HTR-8/SVneo (cell line): Measurements from ENCODE around the gene CST7.
"Not testable (repeated sequence)": the region's sequence is repeated elsewhere in the genome, so short reads cannot be mapped to it uniquely, and the experiment has no call there.

Source experiments
- DNase-seq: peaks from one replicate; pipeline ENCODE4 v3.0.0; 2011; ENCODE audit warnings: low spot score, mixed read lengths; ENCODE audit not compliant: insufficient read length
- FAIRE-seq: peaks from 2 replicates; lab custom pipeline; 2011; peaks lifted over from hg19 to GRCh38; lab: Jason Lieb, UNC

The CST7 gene

GRCh38 chr20:24929259-24929658, 19.8 kb upstream of the CST7 start:
- DNase-seq, FAIRE-seq: not testable (repeated sequence)

GRCh38 chr20:24929867-24930723, 19.0 kb upstream of the CST7 start:
- not testable (repeated sequence) for FAIRE-seq, DNase-seq

- not testable (repeated sequence) for FAIRE-seq, DNase-seq
Observed at GRCh38 chr20:24930724-24931688, 18.1 kb upstream of the CST7 start.

- not testable (repeated sequence) for FAIRE-seq, DNase-seq
Observed at GRCh38 chr20:24931893-24932292, 17.2 kb upstream of the CST7 start.

- FAIRE-seq = no peak
- no peak for DNase-seq
Observed at GRCh38 chr20:24933266-24933908, 15.7 kb upstream of the CST7 start.

GRCh38 chr20:24934101-24934661, 14.9 kb upstream of the CST7 start:
- no peak for DNase-seq
- FAIRE-seq = no peak

- FAIRE-seq (no peak), DNase-seq (no peak)
Observed at GRCh38 chr20:24934716-24935115, 14.4 kb upstream of the CST7 start.

GRCh38 chr20:24935140-24935539, 13.9 kb upstream of the CST7 start:
- DNase-seq = no peak
- FAIRE-seq = no peak

- FAIRE-seq = no peak
- no peak for DNase-seq
Observed at GRCh38 chr20:24935766-24936525, 13.1 kb upstream of the CST7 start.

- FAIRE-seq = no peak
- no peak for DNase-seq
Observed at GRCh38 chr20:24936526-24937407, 12.3 kb upstream of the CST7 start.

- no peak for DNase-seq
- FAIRE-seq = no peak
Observed at GRCh38 chr20:24937579-24937978, 11.5 kb upstream of the CST7 start.

GRCh38 chr20:24938498-24938897, 10.6 kb upstream of the CST7 start:
- no peak for FAIRE-seq
- DNase-seq = no peak

GRCh38 chr20:24939036-24939435, 10.0 kb upstream of the CST7 start:
- no peak for DNase-seq
- no peak for FAIRE-seq

- no peak for DNase-seq
- FAIRE-seq = no peak
Observed at GRCh38 chr20:24942679-24943078, 6.4 kb upstream of the CST7 start.

GRCh38 chr20:24943196-24943595, 5.9 kb upstream of the CST7 start:
- DNase-seq = no peak
- FAIRE-seq = no peak

GRCh38 chr20:24943731-24944130, 5.3 kb upstream of the CST7 start:
- DNase-seq (no peak), FAIRE-seq (no peak)

GRCh38 chr20:24946376-24946775, 2.7 kb upstream of the CST7 start:
- not testable (repeated sequence) for FAIRE-seq, DNase-seq

- DNase-seq, FAIRE-seq: not testable (repeated sequence)
Observed at GRCh38 chr20:24948396-24948938, 602 bp upstream of the CST7 start.
